ENCODE measurements around the gene BLM.
"Not testable (repeated sequence)": the region's sequence is repeated elsewhere in the genome, so short reads cannot be mapped to it uniquely, and the experiment has no call there.

The BLM gene

DNA sequence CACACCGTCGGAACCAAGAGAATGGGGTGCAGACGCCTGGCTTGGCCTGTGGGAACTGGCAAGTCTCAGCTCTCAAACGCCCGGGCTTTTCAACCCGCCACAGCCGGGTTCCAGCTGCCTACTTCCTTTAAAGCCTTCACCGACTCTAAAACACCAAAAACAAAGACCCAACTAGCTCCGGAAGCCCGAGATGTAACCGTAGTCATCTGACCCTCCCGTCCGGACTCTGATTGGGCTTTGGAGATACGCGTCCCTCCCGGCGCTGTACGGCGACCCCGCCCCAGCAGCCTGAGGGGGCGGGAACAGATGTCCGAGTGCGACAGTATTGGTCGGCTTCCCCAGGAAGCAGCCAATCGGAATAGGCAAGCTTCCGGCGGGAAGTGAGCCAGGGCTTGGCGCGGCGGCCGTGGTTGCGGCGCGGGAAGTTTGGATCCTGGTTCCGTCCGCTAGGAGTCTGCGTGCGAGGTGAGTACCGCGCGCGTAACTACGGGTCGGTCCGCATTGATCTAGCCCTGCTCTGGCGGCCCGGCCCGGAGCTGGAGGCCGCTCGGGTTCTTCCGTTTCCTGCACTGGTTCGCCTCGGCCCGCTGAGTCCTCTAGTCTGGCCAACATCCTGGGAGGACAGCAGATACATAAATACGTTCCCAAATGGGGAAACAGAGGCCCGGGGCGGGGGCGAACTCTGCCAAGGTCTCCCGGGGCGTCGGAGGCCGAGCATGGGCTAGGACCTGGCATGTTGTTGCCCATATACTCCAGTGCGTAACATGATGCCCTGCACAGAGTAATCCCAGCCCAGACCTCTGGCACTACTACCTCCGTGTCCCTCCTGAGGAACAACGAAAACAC lies at the start of gene BLM:
BLM (plus strand) TSS at position 371 of the 846 bp plus-strand sequence. CDS start 30,047 bp downstream, outside the sequence.
- peak; percentile 98 for DNase-seq (ENCODE audit: low spot score)

DNA sequence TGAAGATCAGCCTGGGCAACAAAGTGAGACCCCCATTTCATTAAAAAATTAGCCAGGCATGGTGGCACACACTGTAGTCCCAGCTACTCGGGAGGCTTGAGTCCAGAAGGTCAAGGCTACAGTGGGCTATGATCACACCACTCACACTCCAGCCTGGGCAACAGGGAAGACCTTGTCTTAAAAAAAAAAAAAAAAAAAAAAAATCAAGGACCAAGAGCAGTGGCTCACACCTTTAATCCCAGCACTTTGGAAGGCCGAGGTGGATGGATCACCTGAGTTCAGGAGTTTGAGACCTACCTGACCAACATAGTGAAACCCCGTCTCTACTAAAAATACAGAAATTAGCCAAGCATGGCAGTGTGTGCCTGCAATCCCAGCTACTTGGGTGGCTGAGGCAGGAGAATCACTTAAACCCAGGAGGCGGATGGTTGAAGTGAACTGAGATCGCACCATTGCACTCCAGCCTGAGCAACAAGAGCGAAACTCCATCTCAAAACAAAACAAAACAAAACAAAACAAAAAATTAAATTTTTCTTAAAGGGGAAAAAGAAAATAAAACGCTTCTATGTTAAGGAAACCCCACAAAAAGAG lies 49.3 kb upstream of the BLM start:
- DNase-seq (ENCODE audit: low spot score) = not testable (repeated sequence)

- not testable (repeated sequence) for DNase-seq (ENCODE audit: low spot score)
Measured at GRCh38 chr15:90670631-90671030, 46.5 kb upstream of the BLM start.

GRCh38 chr15:90671216-90671615 lies 45.9 kb upstream of the BLM start:
- no peak for DNase-seq (ENCODE audit: low spot score)

GRCh38 chr15:90673357-90673756 lies 43.8 kb upstream of the BLM start:
- DNase-seq (ENCODE audit: low spot score) = not testable (repeated sequence)

DNA sequence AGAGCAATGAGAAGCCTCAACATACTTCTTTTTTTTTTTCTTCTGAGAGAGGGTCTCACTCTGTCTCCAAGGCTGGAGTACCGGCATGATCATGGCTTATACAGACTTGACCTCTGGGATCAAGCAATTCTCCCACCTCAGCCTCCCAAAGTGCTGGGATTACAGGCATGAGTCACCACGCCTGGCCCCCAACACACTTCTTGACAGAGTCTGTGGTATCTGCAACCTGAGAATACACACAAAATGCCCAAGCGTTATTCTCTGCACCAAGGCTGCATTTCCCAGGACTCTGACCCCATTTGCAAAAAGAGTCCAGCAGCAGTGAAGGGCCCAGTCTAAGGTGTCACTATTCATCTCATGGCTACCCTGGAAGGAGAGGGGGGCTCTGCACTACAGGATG lies 42.7 kb upstream of the BLM start:
- DNase-seq (ENCODE audit: low spot score) = no peak

GRCh38 chr15:90675464-90675863 lies 41.7 kb upstream of the BLM start:
- no peak for DNase-seq (ENCODE audit: low spot score)

- DNase-seq (ENCODE audit: low spot score) = no peak
Measured at GRCh38 chr15:90677807-90678790, 39.0 kb upstream of the BLM start.

DNA sequence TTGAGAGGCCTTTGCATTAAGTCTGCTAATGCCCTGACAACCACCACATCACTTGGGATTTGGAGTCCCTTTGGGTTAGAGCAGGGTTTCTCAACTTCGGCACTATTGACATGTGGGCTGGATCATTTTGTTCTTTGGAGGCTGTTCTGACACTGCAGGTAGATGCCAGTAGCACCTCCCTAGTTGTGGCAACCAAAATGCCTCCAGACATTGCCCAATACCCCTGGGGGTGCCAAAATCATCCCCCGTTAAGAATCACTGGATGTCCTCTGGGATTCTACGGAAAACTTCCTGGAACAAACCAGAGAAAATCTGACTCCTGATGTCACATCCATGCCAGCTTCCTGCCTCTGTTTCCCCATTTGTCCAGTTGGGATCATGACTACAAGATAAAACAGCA lies 37.2 kb upstream of the BLM start:
- no peak for DNase-seq (ENCODE audit: low spot score)

DNA sequence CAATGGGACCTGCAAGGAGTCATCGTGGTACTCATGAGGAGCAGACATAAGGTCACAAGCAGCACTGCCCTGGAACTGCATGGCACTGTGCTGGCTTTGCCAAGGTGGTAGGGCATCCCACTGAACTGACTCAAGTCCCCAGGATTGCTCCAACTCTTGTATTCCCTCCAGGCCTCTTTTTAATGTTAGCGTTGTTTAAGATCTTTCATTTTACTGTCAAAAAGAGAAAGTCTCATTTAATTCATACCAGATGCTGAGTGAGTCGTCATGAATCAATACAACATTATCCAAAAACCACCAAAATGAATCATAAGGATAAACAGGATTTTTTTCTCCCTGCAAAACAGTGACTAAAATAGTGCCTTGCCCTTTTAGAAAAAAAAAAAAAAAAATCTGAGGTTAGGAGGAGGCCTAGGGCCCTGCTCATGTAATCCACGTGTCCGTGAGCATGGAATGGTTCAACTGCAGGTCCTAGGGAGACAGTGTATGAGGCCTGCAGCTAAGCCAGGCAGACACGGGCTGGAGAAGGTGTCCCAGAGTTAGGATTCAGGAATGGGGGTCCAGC lies 36.7 kb upstream of the BLM start:
- DNase-seq (ENCODE audit: low spot score) = no peak

GRCh38 chr15:90681056-90681455 lies 36.1 kb upstream of the BLM start:
- no peak for DNase-seq (ENCODE audit: low spot score)

GRCh38 chr15:90681480-90681879 lies 35.7 kb upstream of the BLM start:
- DNase-seq (ENCODE audit: low spot score) = no peak

- DNase-seq (ENCODE audit: low spot score) = no peak
Measured at GRCh38 chr15:90683371-90683770, 33.8 kb upstream of the BLM start.

- DNase-seq (ENCODE audit: low spot score) = no peak
Measured at GRCh38 chr15:90683876-90684275, 33.3 kb upstream of the BLM start.

DNA sequence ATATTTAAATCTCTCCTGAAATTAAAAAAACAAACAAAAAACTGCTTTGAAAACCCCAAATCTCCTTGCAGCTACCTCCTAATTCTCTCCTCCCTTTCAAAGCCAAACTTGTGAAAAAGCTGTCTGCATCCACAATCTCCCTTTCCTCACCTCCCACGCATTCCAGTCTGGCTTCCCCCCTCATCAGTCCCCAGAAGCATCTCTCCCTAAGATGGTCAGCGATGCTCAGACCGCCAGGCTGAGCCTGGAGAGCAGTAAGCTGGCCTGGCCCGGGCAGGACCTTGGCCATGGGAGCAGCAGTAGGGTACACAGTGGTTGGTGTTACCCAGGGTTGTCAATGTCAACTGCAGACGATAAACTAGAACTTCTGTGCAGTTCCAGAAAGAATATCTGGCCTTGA lies 32.9 kb upstream of the BLM start:
- DNase-seq (ENCODE audit: low spot score) = no peak

DNA sequence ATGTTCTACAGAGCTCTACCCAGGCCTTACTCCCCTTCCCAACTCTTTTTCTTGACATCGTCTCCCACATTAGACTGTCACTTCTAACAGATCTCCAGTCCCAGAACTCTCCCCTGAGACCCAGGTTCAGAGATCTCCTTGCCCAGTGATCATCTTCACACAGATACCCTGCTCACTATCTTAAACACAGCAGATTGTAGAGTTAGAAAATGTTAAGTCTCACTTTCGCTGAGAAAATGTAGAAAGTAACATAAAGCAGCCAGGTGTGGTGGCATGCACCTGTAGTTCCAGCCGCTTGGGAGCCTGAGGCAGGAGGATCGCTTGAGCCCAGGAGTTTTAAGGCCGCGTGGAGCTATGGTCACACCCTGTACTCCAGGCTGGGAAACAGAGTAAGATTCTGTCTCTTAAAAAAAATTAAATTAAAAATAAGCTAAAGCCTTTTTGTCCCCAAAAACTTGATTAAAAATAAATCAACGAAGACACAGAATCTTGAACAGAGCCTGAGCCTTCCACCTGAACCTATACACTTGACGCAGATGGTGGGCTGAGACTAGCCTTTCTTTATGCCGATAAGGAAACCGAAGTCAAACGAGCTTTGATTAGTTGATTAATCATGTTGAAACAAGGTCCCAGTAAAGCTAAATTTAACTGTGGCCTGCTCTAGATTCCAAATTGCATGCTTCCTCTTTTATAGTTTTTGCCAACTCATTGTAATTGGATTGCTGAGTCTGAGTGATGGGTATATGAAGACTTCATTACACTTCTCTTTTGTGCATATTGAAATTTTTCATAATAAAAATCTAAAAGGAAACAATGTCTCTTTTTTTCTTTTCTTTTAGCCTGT lies 31.3 kb upstream of the BLM start:
- DNase-seq (ENCODE audit: low spot score) = no peak

DNA sequence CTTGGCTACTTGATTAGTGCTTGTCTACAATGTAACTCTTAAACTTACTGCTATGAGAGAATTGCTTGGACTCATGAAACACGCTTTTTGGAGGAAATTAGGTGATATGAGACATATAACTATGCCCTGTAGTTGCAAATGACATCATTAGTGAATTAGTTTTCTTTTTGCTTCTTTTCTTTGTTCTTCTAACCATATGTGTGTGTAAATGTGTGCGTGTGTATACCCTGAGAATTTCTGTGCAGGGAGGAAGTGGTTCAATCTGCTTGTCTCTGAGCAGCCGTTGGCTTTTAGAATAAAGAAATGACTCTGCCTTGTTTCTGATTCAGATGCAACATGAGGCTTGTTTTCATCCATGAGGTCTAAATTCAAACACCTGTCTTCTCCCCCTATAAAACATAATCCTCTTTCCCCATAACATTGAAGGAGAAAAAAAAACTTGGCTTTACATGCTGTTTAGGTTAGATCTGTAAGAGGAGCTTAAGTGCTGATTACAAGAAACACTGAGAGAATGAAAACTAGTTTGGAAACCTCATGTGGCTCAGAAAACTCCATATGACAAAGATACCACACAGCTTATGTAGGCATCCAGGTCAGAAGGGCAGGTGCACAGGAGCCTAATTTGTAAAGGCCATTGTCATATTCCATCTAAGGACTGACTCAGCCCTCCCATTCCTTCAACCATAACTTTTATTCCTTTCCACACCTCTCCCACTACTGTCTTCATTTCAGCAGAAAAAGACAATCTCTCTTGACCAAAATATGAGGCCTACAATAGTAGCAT lies 30.5 kb upstream of the BLM start:
- no peak for DNase-seq (ENCODE audit: low spot score)

GRCh38 chr15:90689326-90689961 lies 27.7 kb upstream of the BLM start:
- DNase-seq (ENCODE audit: low spot score) = not testable (repeated sequence)

GRCh38 chr15:90690585-90690984 lies 26.6 kb upstream of the BLM start:
- no peak for DNase-seq (ENCODE audit: low spot score)

DNA sequence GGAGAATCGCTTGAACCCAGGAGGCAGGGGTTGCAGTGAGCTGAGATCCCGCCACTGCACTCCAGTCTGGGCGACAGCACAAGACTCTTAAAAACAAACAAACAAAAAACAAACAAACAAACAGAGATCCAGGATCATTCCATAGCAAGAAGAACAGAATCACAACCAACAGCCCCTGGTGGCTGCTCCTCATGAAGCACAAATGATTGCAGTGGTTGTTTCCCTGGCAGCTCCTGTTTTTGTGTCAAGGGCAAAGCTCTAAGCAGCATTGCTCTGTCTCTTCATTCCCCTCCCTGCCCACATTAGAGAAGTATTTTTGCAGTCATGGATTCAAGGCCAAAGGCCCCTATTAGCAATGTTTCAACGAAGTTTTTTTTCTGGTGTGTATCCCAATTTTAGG lies 25.8 kb upstream of the BLM start:
- no peak for DNase-seq (ENCODE audit: low spot score)
